GM08714 (cell line): ENCODE results near the gene KCNJ16.

Experiments used
- H3K4me3 ChIP-seq: fragments of 200-500 bp; sonication (Bioruptor generic); 2 replicates; pipeline ENCODE4 v1.5.1; 2014; ENCODE audit warnings: mild to moderate bottlenecking, low read length, inconsistent platforms
- ZNF274 ChIP-seq: IDR thresholded peaks from 2 replicates; pipeline ENCODE4 v1.6.1; 2012; ENCODE audit warnings: mild to moderate bottlenecking, low read depth, low read length

The KCNJ16 gene

DNA sequence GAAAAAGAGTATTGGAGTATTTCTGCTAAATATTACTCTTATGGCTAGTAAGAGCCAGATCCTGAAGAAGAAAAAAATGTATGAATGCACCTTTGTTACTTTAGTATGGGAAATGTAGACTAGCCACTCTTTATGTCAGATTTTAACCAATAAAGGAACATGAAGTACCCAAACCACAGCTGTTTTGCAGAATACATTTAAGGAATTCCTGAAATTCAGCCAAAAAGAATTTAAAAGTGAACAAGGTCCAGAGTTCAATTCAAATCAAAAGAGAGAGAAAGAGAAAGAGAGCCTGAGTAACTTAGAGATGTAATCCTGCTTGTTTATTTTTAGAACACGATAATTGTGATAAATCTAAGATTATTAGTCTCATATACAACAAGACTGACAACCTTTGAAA is 1.2 kb downstream of the KCNJ16 start:
- no peak overlapping the region for H3K4me3 ChIP-seq
- no peak for TF ChIP-seq ZNF274

DNA sequence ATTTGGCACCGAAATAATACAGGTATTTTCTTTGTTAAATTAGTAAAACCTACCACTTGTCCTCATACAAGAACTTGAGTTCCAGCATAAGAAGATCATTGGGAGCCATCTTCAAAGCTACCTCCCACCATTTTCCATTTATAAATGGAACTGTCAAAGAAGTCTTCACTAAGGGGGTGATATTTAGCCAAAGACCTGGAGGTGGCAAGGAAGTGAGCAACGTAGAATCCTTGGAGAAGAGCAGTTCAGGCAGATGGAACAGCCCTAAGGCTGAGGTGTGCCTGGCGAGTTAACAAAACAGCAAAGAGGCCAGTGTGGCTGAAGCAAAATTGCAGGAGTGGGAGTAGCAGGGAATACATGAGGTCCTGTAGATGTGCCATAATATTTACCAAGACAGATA is 1.8 kb downstream of the KCNJ16 start:
- no peak overlapping the region for H3K4me3 ChIP-seq
- TF ChIP-seq ZNF274, result no peak

DNA sequence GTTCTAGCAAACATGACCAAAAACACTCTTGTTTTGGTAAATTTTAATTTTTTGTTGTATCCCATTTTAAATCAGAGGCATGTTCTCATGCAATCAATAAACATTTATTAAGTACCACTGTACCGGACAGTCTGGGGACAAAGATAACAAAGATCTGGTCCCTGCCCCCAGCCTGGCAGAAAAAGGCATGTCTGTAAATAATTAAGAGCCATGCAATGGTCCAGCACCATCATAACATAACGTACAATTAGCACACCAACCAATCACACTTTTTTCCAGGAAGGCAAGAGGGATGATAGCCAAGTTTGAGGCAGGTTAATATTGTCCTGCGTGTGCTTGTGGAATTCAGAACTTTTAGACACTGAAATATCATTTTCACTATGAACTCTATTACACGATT is 3.5 kb downstream of the KCNJ16 start:
- TF ChIP-seq ZNF274, result no peak
- H3K4me3 ChIP-seq, result no peak overlapping the region

DNA sequence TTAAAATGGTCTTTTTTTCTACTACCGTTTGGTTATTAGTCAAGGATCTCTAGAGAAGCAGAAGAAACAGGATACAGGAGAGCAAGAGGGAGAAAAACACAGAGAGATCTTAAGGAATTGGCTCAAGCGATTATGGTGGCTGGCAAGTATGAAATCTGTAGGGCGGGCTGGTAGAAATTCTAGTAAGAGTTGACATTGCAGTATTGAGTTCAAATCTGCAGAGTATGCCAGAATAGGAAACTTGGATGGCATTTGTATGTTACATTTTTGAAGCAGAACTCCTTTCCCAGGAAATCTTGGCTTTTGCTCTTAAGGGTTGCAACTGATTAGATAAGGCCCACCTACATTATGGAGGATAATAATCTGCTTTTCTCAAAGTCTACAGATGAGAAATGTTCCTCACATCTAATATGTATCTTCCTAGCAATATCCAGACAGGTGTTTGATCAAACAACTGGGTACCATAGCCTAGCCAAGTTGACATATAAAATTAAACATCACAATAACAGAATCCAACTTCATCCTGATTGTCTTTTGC is 4.0 kb downstream of the KCNJ16 start:
- TF ChIP-seq ZNF274, result no peak
- no peak overlapping the region for H3K4me3 ChIP-seq

DNA sequence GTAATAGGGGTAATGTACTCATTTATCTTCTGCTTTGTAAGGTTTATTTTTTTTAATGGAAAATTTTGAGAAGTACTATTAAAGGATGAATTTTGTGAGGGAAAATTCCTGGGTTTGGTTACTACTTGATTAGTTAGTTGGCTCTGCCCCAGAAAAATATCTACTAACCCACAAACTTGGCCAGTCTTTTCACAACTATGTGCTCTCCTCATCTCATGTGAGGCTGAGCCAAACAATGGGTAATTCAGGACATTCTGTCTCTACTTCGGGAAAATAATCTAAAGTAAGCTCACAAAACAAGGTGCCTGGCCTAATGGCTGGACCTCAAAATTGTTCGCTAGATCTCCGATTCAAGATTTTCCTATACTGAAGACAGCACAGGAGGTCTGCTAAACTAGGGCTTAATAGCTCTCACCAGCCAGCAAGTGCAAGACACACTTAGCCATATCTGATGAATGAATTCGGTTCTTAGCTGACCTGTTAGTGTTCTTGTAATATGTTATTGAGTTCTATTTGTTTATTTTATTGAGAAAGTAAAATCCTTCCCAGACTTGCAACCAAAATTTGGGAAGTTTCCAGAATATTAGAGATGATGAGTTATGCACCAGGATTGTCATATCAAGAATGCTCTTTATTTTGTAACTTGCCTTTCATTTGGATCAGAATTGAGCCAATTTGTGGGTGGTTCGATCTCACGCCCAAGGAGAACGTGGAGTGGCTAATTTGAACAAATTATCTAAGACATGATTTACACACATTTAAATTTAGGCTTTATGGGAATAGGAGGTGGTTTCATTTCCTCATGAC is 5.7 kb downstream of the KCNJ16 start:
- TF ChIP-seq ZNF274, result no peak
- no peak overlapping the region for H3K4me3 ChIP-seq

DNA sequence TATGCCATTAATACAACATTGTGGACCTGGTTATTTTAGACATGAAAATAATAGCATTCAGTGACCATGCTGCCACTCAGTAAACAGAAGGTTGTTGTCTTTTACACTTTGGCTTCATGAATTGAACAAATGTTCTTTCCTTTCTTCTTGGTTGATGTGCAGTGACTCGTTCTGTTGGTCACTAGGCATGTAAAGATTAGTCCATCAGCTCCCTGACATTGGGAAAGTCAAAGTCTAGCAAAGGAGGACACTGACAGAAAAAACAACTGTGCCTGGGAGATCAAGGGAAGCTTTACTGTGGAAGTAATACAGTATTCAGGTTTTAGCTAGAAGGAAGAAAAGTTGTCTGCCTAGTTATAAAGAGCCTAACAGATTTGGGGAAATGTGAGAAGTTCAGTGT is 6.9 kb downstream of the KCNJ16 start:
- H3K4me3 ChIP-seq, result no peak overlapping the region
- TF ChIP-seq ZNF274, result no peak

DNA sequence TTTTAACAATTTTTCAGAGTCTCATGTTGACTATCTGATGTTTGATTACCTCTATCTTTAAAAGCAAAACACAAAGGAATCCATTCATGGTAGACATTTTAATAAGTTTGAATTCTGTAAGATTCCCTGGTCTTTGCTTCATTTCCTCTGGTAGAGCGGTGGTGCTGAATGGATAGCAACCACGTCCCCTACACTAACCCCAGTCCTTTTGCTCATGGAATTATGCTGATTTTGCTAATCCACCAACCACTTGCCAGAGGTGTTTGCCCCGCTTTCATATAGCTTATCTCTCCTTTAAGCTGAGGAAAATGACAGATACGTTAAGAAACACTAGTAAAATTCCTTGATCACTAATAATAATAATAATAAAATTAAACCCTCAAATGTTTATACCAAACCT is 9.5 kb downstream of the KCNJ16 start:
- no peak for TF ChIP-seq ZNF274
- H3K4me3 ChIP-seq, result no peak overlapping the region

DNA sequence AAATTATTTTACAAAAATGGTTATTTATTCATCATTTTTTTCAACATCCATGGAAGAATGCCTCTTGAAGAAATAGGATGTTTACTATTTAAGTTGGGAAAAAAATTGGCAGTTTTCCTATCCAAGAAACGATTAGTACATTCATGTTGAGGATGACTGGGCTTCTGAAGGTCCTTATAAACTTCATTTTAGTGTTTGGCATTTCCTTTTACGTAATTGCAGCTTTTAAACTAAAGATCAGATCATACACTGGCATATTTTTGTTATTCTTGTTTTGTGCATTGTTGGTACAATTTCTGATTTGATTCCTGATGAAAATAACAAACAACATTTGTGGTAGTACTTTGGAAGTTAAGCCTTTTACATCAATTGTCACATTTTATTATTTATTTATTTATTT is 11.5 kb downstream of the KCNJ16 start:
- TF ChIP-seq ZNF274, result no peak

DNA sequence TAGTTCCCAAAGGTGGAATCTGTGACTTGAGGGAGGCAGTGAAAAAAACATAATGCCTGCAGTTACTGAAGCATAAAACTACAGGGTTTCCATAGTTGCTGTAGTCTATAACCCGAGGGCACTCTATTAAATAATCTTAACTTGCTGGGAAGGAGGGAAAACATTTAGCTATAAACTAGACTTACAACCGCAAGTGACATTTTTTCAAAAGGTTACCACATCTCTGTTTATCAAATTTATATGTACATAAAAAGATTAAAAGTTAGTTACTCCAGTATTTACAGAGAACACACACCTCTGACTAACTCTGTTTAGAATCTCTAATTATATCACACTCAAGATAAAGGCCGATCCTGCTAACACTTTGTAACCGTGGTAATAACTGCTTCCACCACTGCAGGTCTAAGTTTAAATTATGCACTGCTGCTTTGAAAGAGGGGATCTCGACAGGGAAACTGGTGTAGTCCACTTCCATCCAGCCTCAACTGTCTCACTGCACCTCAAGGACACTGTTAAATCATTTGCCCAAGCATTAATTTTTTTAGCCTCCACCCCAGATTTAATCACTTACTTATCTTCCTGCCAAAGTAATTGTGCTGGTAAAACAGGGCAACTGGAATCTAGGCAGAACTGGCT is 14.6 kb downstream of the KCNJ16 start:
- no peak overlapping the region for H3K4me3 ChIP-seq
- no peak for TF ChIP-seq ZNF274

More for the DNA sequence above, 11.5 kb downstream of the KCNJ16 start:
- no peak overlapping the region for H3K4me3 ChIP-seq

DNA sequence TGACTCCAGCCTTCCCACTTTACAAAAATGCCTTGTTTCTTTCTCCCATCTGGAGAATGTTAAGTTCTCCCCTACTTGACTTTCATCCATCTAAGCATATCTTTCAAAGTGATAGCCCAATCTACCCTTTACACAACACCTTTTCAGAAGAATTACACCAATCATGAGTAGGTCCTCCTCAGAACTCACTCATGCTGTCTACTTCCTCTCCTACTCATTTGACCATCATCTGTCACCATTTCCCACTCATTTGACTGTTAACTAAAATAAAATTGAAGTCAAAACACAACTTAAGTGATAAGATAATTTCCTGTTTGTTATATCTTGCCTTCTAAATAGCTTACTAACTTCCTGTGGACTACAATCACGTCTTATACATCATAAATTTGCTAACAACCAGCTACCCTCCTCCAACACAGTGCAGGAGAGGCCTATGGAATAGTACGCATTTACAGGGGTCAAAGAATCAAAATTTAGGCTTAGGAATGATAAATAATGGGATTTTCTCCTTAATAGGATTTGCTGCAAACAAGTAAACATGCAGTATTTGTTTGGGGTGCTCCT is 16.1 kb downstream of the KCNJ16 start:
- H3K4me3 ChIP-seq, result no peak overlapping the region
- TF ChIP-seq ZNF274, result no peak

DNA sequence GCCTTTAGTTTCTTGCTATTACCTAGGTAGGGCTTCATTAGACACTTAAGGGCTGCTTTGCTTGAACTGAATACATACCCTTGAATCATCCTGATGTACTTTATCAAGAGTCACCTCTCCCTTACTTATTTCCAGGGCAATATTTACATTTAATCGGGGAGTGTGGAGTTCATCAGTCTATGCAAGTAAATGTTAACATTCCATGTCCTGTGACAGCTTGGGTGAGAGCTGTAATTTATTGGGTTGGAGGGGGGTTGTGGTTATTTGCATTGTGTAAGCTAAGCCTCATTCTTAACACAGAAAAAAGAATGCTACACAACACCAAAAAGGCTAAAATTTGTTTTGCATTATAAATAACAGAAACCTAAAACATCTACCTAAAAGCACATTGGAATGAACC is 16.7 kb downstream of the KCNJ16 start:
- H3K4me3 ChIP-seq, result no peak overlapping the region
- TF ChIP-seq ZNF274, result no peak

DNA sequence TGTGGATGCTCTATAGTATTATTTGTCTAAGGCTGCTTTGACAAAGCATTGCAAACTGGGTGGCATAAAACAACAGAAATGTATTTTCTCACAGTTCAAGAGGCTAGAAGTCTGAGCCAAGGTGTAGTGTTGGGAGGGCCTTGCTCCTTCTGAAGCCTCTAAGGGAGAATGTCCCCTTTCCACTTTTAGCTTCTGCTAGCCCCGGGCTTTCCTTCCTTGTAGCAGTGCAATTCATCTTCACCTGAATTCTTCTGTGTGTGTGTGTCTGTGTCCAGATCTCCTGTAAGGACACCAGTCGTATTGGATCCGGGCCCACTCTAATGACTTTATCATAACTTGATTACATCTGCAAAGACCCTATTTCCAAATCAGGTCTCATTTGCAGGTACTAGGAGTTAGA is 18.1 kb downstream of the KCNJ16 start:
- TF ChIP-seq ZNF274, result no peak
- no peak overlapping the region for H3K4me3 ChIP-seq

DNA sequence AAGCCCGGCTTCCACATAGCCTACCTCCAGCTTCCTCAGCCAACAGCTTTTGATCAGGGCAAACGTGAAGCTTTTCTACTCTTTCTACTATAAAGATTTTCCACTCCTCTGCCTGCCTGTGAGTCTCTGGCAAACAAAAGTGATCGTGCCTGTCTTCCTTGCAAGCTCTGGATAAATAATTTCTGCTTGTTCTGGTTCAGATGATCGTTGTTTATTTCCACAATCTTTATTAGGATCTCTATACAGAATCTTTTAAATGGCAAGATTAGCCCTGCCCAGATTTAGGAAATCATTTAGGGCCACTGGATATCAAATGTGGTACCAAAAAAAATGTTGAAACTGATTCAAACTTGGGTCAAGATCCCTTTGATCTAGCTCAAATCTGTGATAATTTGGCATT is 20.4 kb downstream of the KCNJ16 start:
- H3K4me3 ChIP-seq, result no peak overlapping the region
- TF ChIP-seq ZNF274, result no peak

DNA sequence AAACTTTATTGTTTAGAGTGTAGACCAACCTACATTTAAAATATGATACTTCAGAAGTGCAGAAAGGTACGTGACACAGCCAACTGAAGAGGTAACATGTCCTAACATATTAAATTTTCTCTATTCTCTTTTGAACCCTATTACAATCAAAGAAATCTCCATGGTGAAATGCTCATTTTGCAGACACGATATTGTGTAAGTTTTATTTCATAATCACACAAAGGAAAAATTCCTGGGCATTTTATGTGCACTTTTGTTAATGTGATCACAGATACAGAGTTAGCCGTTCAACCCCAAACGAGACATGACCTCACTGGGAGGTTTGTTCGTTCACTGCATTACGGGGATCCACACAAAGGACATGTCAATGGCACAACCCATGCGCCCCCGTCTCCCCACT is 21.8 kb downstream of the KCNJ16 start:
- H3K4me3 ChIP-seq, result no peak overlapping the region
- TF ChIP-seq ZNF274, result no peak

DNA sequence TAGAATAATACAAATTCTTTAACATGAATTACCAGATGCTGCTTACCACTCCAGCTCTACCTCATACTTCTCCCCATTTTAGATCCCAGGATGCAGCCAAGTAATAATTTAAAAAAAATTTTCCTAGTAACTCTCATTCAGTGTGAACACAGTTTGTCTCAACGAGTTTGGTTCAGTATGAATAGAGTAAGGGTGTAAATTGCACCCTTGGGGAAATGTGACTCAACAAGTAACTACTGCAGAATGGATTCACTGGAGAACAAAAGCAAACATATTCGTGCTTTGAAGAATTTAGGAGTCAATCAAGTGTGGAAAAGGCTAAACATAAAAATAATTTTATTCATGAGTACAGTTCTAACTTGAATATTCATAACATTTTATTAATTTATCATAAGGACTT is 23.0 kb downstream of the KCNJ16 start:
- no peak for TF ChIP-seq ZNF274
- H3K4me3 ChIP-seq, result no peak overlapping the region
